HEK293 (cell line): ENCODE data around the gene AP2A1.

Experiments used
- CTCF ChIA-PET: fragments of 350-600 bp; formaldehyde crosslinking; extraction: SDS; loops from one replicate; lab custom pipeline; 2021; ENCODE audit warnings: antibody characterized with exemption; lab: Yijun Ruan, JAX
- POLR2A ChIA-PET: fragments of 300-600 bp; formaldehyde crosslinking; extraction: SDS; loops from one replicate; lab custom pipeline; 2020; ENCODE audit warnings: antibody characterized with exemption, inconsistent platforms; lab: Yijun Ruan, JAX
- H3K27ac ChIP-seq: fragments of 200-500 bp; sonication (Bioruptor generic); 2 replicates; pipeline ENCODE4 v1.5.1; 2014; ENCODE audit warnings: low read depth, low read length, control low read depth, inconsistent platforms; ENCODE audit errors: extremely low read depth
- H3K36me3 ChIP-seq, 2 experiments: fragments of 200-500 bp in 1 of 2; sonication (Bioruptor generic) in 1 of 2; 1 replicate in 1 of 2; 2 replicates in 1 of 2; pipeline ENCODE4 v1.5.1; 2014 to 2017; ENCODE audit warnings: inconsistent platforms in 2 of 2, low read length in 2 of 2; ENCODE audit not compliant: control insufficient read depth in 2 of 2, insufficient read depth in 1 of 2
- H3K4me1 ChIP-seq: fragments of 200-500 bp; sonication (Bioruptor generic); 2 replicates; pipeline ENCODE4 v1.5.1; 2014; ENCODE audit warnings: mild to moderate bottlenecking, low read length, inconsistent platforms; ENCODE audit not compliant: control insufficient read depth, insufficient read depth
- H3K4me3 ChIP-seq: 2 replicates; pipeline ENCODE4 v1.5.1; 2011; ENCODE audit warnings: low read depth, mild to moderate bottlenecking, control low read depth, low read length, moderate library complexity
- H3K9me3 ChIP-seq: fragments of 200-500 bp; sonication (Bioruptor generic); 2 replicates; pipeline ENCODE4 v1.5.1; 2014; ENCODE audit warnings: low read depth, low read length, inconsistent platforms; ENCODE audit not compliant: control insufficient read depth, insufficient read depth
- PRDM6 ChIP-seq: fragments of 450-650 bp; formaldehyde crosslinking; IDR thresholded peaks from 2 replicates; pipeline ENCODE4 v1.5.1; 2017; ENCODE audit warnings: missing biosample characterization, missing genetic modification characterization
- SCRT1 ChIP-seq: fragments of 450-650 bp; formaldehyde crosslinking; IDR thresholded peaks from 2 replicates; pipeline ENCODE4 v1.5.1; 2016; ENCODE audit warnings: missing biosample characterization, missing genetic modification characterization, borderline replicate concordance
- YY1 ChIP-seq: fragments of 450-650 bp; formaldehyde crosslinking; IDR thresholded peaks from 2 replicates; pipeline ENCODE4 v1.5.1; 2018; ENCODE audit warnings: missing biosample characterization, missing genetic modification characterization
- ZBTB17 ChIP-seq: fragments of 450-650 bp; formaldehyde crosslinking; IDR thresholded peaks from 2 replicates; pipeline ENCODE4 v1.5.1; 2016; ENCODE audit warnings: missing biosample characterization, missing genetic modification characterization
- ZFP3 ChIP-seq: fragments of 450-650 bp; formaldehyde crosslinking; IDR thresholded peaks from 2 replicates; pipeline ENCODE4 v1.5.1; 2016; ENCODE audit warnings: low read depth, missing biosample characterization, missing genetic modification characterization
- ZNF138 ChIP-seq: fragments of 450-650 bp; formaldehyde crosslinking; IDR thresholded peaks from 2 replicates; pipeline ENCODE4 v1.5.1; 2016; ENCODE audit warnings: missing biosample characterization, missing genetic modification characterization, borderline replicate concordance
- ZNF157 ChIP-seq: fragments of 450-650 bp; formaldehyde crosslinking; IDR thresholded peaks from 2 replicates; pipeline ENCODE4 v1.5.1; 2016; ENCODE audit warnings: missing biosample characterization, missing genetic modification characterization
- ZNF18 ChIP-seq: fragments of 450-650 bp; formaldehyde crosslinking; IDR thresholded peaks from 2 replicates; pipeline ENCODE4 v1.5.1; 2016; ENCODE audit warnings: missing biosample characterization, missing genetic modification characterization
- ZNF248 ChIP-seq: fragments of 450-650 bp; formaldehyde crosslinking; IDR thresholded peaks from 2 replicates; pipeline ENCODE4 v1.5.1; 2017; ENCODE audit warnings: missing biosample characterization, missing genetic modification characterization
- ZNF350 ChIP-seq: fragments of 450-650 bp; formaldehyde crosslinking; IDR thresholded peaks from 2 replicates; pipeline ENCODE4 v1.5.0; 2017; ENCODE audit warnings: missing biosample characterization, mild to moderate bottlenecking, missing genetic modification characterization
- ZNF501 ChIP-seq: fragments of 450-650 bp; formaldehyde crosslinking; IDR thresholded peaks from 2 replicates; pipeline ENCODE4 v1.5.1; 2016; ENCODE audit warnings: missing biosample characterization, missing genetic modification characterization
- ZNF514 ChIP-seq: fragments of 450-650 bp; formaldehyde crosslinking; IDR thresholded peaks from 2 replicates; pipeline ENCODE4 v1.5.1; 2016; ENCODE audit warnings: missing biosample characterization, missing genetic modification characterization
- ZNF518A ChIP-seq: fragments of 450-650 bp; formaldehyde crosslinking; conservative IDR thresholded peaks from 2 replicates; pipeline ENCODE4 v1.5.1; 2016; ENCODE audit warnings: low read depth, missing biosample characterization, missing genetic modification characterization
- ZNF558 ChIP-seq: fragments of 450-650 bp; formaldehyde crosslinking; IDR thresholded peaks from 2 replicates; pipeline ENCODE4 v1.5.1; 2016; ENCODE audit warnings: missing biosample characterization, missing genetic modification characterization
- ZNF610 ChIP-seq: fragments of 450-650 bp; formaldehyde crosslinking; IDR thresholded peaks from 2 replicates; pipeline ENCODE4 v1.5.1; 2016; ENCODE audit warnings: missing biosample characterization, missing genetic modification characterization, borderline replicate concordance
- ZNF654 ChIP-seq: fragments of 450-650 bp; formaldehyde crosslinking; IDR thresholded peaks from 2 replicates; pipeline ENCODE4 v1.5.1; 2016; ENCODE audit warnings: low read depth, missing biosample characterization, missing genetic modification characterization
- ZNF707 ChIP-seq: fragments of 450-650 bp; formaldehyde crosslinking; IDR thresholded peaks from 2 replicates; pipeline ENCODE4 v1.5.1; 2016; ENCODE audit warnings: missing biosample characterization, missing genetic modification characterization
- ZSCAN16 ChIP-seq: fragments of 450-650 bp; formaldehyde crosslinking; IDR thresholded peaks from 2 replicates; pipeline ENCODE4 v1.5.1; 2016; ENCODE audit warnings: missing biosample characterization, missing genetic modification characterization
- TF ChIP-seq, protein P1 (sequence below): fragments of 450-650 bp; formaldehyde crosslinking; IDR thresholded peaks from 2 replicates; pipeline ENCODE4 v1.5.1; 2016; ENCODE audit warnings: missing biosample characterization, missing genetic modification characterization
- TF ChIP-seq, protein P2 (sequence below): fragments of 450-650 bp; formaldehyde crosslinking; IDR thresholded peaks from 2 replicates; pipeline ENCODE4 v1.5.1; 2016; ENCODE audit warnings: missing biosample characterization, missing genetic modification characterization
- TF ChIP-seq, protein P3 (sequence below): fragments of 450-650 bp; formaldehyde crosslinking; IDR thresholded peaks from 2 replicates; pipeline ENCODE4 v1.5.1; 2016; ENCODE audit warnings: missing biosample characterization, missing genetic modification characterization

Gene AP2A1

DNA sequence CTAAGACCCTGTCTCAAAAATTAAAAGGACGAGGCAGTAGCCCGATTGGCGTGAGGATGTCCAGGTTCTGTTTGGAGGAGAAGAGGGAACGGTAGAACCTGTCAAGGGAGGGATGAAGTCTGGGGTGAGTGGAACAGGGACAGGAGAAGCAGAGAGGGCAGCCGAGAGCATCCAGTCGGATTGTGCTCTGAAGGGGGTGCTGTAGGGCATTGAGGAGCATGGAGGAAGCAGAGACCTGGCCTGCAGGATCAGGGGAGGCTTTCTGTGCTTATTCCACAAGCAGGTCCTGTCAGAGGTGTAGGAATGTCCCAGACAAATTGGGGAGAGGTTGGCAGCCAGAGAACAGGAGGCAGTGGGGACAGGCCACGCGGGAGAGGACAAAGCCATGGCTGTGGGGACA lies 14.1 kb downstream of the AP2A1 start:
- Histone ChIP-seq H3K4me1 (no peaks in the 10 kb centered on the region), H3K27ac (no peak overlapping the region), H3K9me3 (no peaks in the 10 kb centered on the region), H3K4me3 (no peak overlapping the region), H3K36me3 (peaks cover 26 to 40% of the 10 kb centered on the region in 2 experiments; a peak in 2 of 3 replicates)
- ChIA-PET POLR2A (no interaction called here), CTCF (interaction anchor here (1.0 kb wide), 1 partner anchor 9 kb away, joined by 5 read pairs; no protein-coding TSS in a partner anchor)
- TF ChIP-seq, protein P1, sequence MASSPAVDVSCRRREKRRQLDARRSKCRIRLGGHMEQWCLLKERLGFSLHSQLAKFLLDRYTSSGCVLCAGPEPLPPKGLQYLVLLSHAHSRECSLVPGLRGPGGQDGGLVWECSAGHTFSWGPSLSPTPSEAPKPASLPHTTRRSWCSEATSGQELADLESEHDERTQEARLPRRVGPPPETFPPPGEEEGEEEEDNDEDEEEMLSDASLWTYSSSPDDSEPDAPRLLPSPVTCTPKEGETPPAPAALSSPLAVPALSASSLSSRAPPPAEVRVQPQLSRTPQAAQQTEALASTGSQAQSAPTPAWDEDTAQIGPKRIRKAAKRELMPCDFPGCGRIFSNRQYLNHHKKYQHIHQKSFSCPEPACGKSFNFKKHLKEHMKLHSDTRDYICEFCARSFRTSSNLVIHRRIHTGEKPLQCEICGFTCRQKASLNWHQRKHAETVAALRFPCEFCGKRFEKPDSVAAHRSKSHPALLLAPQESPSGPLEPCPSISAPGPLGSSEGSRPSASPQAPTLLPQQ (tag by site-specific recombination): no peak
- TF ChIP-seq ZNF610 (no peak), ZSCAN16 (tag by site-specific recombination) (no peak), ZNF654 (no peak), SCRT1 (tag by site-specific recombination) (no peak)

DNA sequence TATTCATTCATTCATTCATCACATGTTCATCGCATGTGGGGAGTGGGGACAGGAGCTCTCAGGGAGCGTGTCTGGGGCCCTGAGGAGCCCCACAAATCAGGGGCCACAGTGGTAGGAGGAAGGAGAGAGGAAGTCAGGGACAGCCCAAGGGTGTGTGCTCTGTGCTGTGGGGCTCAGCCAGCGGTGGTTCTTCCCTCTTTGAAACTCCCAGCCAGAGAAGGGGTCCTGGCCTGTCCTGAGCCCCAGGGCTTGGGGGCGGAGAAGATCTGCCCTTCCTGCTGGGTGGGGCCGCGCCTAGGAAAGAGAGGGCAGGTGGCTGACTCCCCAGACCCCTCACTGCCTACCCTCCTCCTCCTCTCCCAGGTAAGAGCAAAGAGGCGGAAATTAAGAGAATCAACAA lies 14.6 kb downstream of the AP2A1 start:
- ChIA-PET POLR2A (no interaction called here), CTCF (no interaction called here)
- H3K4me1 ChIP-seq: no peaks in the 10 kb centered on the region
- peaks cover 26 to 38% of the 10 kb centered on the region in 2 experiments; a peak in 2 of 3 replicates for H3K36me3 ChIP-seq
- H3K27ac ChIP-seq: no peak overlapping the region
- H3K4me3 ChIP-seq: no peak overlapping the region
- TF ChIP-seq ZNF558 (tag by site-specific recombination) (no peak), ZNF157 (no peak), ZNF248 (tag by site-specific recombination) (no peak), ZNF707 (no peak), ZNF138 (tag by site-specific recombination) (no peak), ZNF18 (tag by site-specific recombination) (no peak), ZNF518A (tag by site-specific recombination) (no peak), ZNF514 (tag by site-specific recombination) (no peak), ZFP3 (no peak), PRDM6 (tag by site-specific recombination) (no peak), ZNF350 (tag by site-specific recombination) (no peak), ZNF501 (no peak), YY1 (tag by site-specific recombination) (no peak), ZBTB17 (tag by site-specific recombination) (no peak)
- TF ChIP-seq, protein P2, sequence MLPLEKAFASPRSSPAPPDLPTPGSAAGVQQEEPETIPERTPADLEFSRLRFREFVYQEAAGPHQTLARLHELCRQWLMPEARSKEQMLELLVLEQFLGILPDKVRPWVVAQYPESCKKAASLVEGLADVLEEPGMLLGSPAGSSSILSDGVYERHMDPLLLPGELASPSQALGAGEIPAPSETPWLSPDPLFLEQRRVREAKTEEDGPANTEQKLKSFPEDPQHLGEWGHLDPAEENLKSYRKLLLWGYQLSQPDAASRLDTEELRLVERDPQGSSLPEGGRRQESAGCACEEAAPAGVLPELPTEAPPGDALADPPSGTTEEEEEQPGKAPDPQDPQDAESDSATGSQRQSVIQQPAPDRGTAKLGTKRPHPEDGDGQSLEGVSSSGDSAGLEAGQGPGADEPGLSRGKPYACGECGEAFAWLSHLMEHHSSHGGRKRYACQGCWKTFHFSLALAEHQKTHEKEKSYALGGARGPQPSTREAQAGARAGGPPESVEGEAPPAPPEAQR: no peak
- TF ChIP-seq, protein P3, sequence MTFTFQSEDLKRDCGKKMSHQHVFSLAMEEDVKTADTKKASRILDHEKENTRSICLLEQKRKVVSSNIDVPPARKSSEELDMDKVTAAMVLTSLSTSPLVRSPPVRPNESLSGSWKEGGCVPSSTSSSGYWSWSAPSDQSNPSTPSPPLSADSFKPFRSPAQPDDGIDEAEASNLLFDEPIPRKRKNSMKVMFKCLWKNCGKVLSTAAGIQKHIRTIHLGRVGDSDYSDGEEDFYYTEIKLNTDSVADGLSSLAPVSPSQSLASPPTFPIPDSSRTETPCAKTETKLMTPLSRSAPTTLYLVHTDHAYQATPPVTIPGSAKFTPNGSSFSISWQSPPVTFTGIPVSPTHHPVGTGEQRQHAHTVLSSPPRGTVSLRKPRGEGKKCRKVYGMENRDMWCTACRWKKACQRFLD (tag by site-specific recombination): no peak
- no peaks in the 10 kb centered on the region for H3K9me3 ChIP-seq
